ENCODE results near the gene VIPR2.

The VIPR2 gene

GRCh38 chr7:158979023-158979529 lies 165.6 kb downstream of the VIPR2 start:
- no peak for DNase-seq

Data from GDM1 (cell line).